Measurements from ENCODE around the gene PLCB3.
A peak's percentile ranks its signal among the peaks of the same experiment; 100 is the strongest.

The PLCB3 gene

GRCh38 chr11:64223001-64223651 is 28.2 kb upstream of the PLCB3 start:
- DNase-seq: peak; percentile 18 to 69

- no peak for DNase-seq
Observed at GRCh38 chr11:64224151-64224890, 27.0 kb upstream of the PLCB3 start.

GRCh38 chr11:64224891-64225607 is 26.3 kb upstream of the PLCB3 start:
- no peak for DNase-seq

GRCh38 chr11:64225608-64226506 is 25.5 kb upstream of the PLCB3 start, which contains the start of the genes NUDT22 and TRPT1:
Gene NUDT22 (plus strand): TSS chr11:64226274. CDS start chr11:64226653, 379 bp downstream.
Gene TRPT1 (minus strand): TSS chr11:64226186. CDS start chr11:64225860, 326 bp downstream.
- DNase-seq: peak; percentile 64 to 94

- peak in 1 of 2 experiments; percentile 67 for DNase-seq
Observed at GRCh38 chr11:64226507-64227051, 24.8 kb upstream of the PLCB3 start.

GRCh38 chr11:64227405-64227956 is 23.8 kb upstream of the PLCB3 start:
- no peak for DNase-seq

- no peak for DNase-seq
Observed at GRCh38 chr11:64229090-64229743, 22.1 kb upstream of the PLCB3 start.

GRCh38 chr11:64229744-64230170 is 21.6 kb upstream of the PLCB3 start:
- DNase-seq: no peak

- DNase-seq: peak; percentile 91 to 99
Observed at GRCh38 chr11:64230171-64230984, 21.0 kb upstream of the PLCB3 start, which contains the start of gene DNAJC4. Gene DNAJC4 (plus strand): TSS chr11:64230548. CDS start chr11:64230855, 307 bp downstream.

GRCh38 chr11:64230985-64231365 is 20.4 kb upstream of the PLCB3 start:
- no peak for DNase-seq

GRCh38 chr11:64231546-64231945 is 19.8 kb upstream of the PLCB3 start:
- DNase-seq: no peak

- DNase-seq: no peak
Observed at GRCh38 chr11:64232182-64232966, 19.0 kb upstream of the PLCB3 start.

GRCh38 chr11:64232967-64233315 is 18.4 kb upstream of the PLCB3 start:
- DNase-seq: no peak

GRCh38 chr11:64233913-64234586 is 17.3 kb upstream of the PLCB3 start, which contains the start of gene VEGFB:
Gene VEGFB (plus strand): TSS chr11:64234584. CDS start chr11:64234834, 250 bp downstream.
- DNase-seq: peak in 1 of 2 experiments; percentile 88

GRCh38 chr11:64234647-64235379 is 16.5 kb upstream of the PLCB3 start:
- peak in 1 of 2 experiments; percentile 83 for DNase-seq

GRCh38 chr11:64235437-64236161 is 15.7 kb upstream of the PLCB3 start:
- DNase-seq: no peak

GRCh38 chr11:64237484-64237951 is 13.8 kb upstream of the PLCB3 start:
- peak; percentile 63 to 79 for DNase-seq

All from NCI-H526 (cell line).